Activated CD8-positive, alpha-beta memory T cell treated with anti-CD3 and anti-CD28 coated beads, Interleukin-2, amount 50 U/mL, for 24 hours (primary cell): ENCODE data around the gene JAM3.
"Not testable (repeated sequence)": the region's sequence is repeated elsewhere in the genome, so short reads cannot be mapped to it uniquely, and the experiment has no call there.

Experiments used
- DNase-seq: peaks from one replicate; pipeline ENCODE4 v3.0.0-alpha.2; 2020; ENCODE audit errors: extremely low read depth

The JAM3 gene

DNA sequence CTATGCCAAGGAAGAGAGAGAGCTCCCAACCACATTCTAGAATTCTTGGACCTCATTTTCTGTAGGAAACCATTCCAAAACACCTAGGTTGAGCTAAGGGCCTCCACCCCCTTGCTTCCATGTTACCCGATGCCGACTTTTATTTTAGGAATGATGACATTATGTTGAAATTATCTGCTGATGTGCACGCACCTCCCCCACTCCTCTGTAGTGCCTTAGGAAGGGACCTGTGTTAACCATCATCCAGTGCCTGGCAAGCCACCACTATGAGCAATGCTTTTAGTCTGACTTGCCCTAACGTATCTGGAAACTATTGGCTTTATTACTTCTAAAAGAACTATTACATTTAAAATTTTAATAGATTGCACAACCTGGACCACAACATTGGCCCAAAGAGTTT, 112.8 kb downstream of the JAM3 start:
- DNase-seq = no peak

DNA sequence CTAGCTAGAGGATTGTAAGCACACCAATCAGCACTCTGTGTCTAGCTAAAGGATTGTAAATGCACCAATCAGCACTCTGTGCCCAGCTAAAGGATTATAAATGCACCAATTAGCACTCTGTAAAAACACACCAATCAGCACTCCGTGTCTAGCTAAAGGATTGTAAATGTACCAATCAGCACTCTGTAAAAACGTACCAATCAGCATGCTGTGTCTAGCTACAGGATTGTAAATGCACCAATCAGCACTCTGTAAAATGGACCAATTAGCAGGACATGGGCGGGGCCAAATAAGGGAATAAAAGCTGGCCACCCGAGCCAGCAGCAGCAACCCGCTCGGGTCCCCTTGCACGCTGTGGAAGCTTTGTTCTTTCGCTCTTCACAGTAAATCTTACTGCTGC, 119.2 kb downstream of the JAM3 start:
- not testable (repeated sequence) for DNase-seq

DNA sequence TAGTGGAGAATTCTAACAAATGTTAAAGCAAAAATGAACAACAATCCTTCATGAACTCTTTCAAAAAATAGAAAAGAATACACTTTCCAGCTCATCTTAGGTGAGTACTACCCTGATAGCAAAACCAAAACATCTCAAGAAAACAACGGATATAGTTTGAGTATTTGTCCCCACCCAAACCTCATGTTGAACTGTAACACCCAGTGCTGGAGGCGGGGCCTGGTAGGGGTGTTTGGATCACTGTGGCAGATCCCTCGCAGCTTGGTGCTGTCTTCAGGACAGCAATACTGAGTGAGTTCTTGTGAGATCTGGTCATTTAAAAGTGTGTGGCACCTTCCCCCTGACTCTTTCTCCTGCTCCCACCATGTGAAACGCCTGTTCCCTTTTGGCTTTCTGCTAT, 127.9 kb downstream of the JAM3 start:
- no peak for DNase-seq

DNA sequence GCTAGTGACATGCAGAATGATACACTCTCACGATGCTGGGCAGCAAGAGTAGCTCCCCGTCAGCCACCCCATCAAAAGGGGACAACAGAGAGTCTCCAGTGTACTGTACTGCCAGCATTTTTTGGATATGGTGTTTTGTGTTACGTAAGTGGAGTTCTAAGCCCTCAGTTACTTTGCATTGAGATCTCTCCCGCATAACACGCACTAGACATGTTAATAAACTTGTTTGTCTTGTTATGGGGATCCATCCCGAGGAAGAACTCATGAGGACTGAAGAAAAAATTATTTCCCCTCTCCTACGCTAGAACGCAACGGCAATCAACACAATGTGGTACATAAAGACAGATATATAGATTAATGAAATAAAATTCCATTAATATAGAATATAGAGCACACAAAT, 130.7 kb downstream of the JAM3 start:
- no peak for DNase-seq

DNA sequence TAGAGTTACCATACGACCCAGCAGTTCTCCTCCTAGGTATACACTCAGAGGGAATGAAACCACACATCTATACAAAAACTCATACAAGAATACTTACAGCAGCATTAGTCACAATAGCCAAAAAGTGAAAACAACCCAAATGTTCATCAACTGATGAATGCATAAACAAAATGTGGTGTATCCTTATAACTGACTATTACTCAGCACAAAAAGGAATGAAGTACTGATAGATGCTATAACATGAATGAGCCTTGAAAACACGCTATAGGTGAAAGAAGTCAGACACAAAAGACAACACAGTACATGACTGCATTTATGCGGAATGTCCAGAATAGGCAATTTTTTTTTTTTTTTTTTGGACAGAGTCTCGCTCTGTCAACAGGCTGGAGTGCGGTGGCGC, 131.8 kb downstream of the JAM3 start:
- no peak for DNase-seq
